ENCODE results near the gene MORN4. TPM values are rescaled to one million over a fixed set of nuclear protein-coding genes. Genes with fewer than 3 reads are reported as not detected.
"Not testable (repeated sequence)": the region's sequence is repeated elsewhere in the genome, so short reads cannot be mapped to it uniquely, and the experiment has no call there.

The MORN4 gene
- total and polyA plus RNA-seq, 4 donors: 4.1 to 16.1 (median 7.0) TPM

DNA sequence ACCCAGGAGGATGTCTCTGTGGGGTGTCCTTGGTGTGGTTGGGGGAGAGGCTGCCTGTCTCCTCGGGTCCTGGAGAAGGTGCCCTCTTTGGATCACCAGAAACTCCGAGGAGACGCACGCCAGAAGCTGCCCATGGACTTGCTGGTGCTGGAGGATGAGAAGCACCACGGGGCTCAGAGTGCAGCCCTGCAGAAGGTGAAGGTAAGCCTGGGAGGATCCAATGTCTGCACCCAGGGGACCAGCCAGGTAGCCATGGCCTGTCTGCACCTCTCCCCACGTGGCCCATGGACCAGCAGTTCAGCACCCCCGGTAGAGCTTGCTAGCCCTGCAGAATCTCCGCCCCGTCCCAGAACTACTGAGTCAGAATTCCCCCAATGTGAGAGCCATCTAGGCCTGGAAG, 55.6 kb downstream of the MORN4 start:
- no peaks in the 10 kb centered on the region for H3K9me3 ChIP-seq (ENCODE audit: control insufficient read depth in 4 of 4, insufficient read depth in 3 of 4, low read length in 3 of 4)
- DNase-seq: no peak
- H3K36me3 ChIP-seq (ENCODE audit: control insufficient read depth in 4 of 4, insufficient read depth in 4 of 4, low read length in 4 of 4): no peaks in the 10 kb centered on the region
- H3K4me3 ChIP-seq: no peak overlapping the region
- 80 to 84% methylated on average over 9 of the region's 9 CpGs for WGBS, 2 donors
- H3K27ac ChIP-seq (ENCODE audit: low read depth in 1 of 2, low read length in 1 of 2): peak overlapping the region in 1 of 2 donors; percentile 22
- H3K4me1 ChIP-seq (ENCODE audit: control insufficient read depth in 5 of 5, insufficient read depth in 5 of 5, low read length in 5 of 5): peaks cover 0 to 9% (median 0%) of the 10 kb centered on the region in 5 donors
- no peak overlapping the region for H3K9ac ChIP-seq (ENCODE audit: insufficient read depth in 1 of 2, low read length in 2 of 2)
- ATAC-seq (ENCODE audit: insufficient read depth, low FRiP score): no peak
- TF ChIP-seq CTCF (IDR thresholded peaks at IDR 0.05; ENCODE audit: control extremely low read depth, extremely low read depth): no peak
- no peaks in the 10 kb centered on the region for H3K27me3 ChIP-seq (ENCODE audit: control insufficient read depth in 3 of 3, insufficient read depth in 3 of 3, low read length in 2 of 3)

GRCh38 chr10:97576487-97576886, 56.8 kb downstream of the MORN4 start:
- 59 to 71% methylated on average over 5 of the region's 5 CpGs for WGBS, 2 donors

DNA sequence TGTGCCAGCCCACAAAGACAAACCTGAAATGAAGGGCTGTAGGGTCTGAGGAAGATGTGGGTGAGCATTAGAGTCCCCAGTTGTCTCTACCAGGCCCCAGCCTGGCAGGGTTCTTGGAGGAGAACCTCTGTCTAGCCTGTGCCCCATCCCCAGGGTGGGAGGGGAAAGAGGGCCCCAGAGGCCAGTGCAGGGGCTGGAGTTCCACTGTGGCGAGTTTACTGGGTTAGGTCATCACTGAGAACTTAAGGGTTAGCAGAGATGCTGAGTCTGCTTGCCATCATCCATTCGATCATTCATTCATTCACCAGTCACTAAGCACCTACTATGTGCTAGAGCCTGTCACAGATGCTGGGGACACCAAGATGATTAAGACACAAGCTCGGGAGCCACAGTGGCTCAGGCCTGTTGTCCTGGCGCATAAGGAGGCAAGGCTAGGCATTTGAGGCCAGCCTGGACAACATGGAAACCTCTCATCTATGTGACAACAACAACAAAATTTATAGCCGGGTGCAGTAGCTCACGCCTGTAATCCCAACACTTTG, 58.1 kb downstream of the MORN4 start:
- Histone ChIP-seq H3K4me3 (no peak overlapping the region), H3K4me1 (ENCODE audit: control insufficient read depth in 5 of 5, insufficient read depth in 5 of 5, low read length in 5 of 5) (peaks cover 0 to 14% (median 0%) of the 10 kb centered on the region in 5 donors), H3K9me3 (ENCODE audit: control insufficient read depth in 4 of 4, insufficient read depth in 3 of 4, low read length in 3 of 4) (peaks cover 0 to 2% (median 0%) of the 10 kb centered on the region in 4 donors), H3K36me3 (ENCODE audit: control insufficient read depth in 4 of 4, insufficient read depth in 4 of 4, low read length in 4 of 4) (peaks cover 0 to 7% (median 0%) of the 10 kb centered on the region in 4 donors), H3K9ac (ENCODE audit: insufficient read depth in 1 of 2, low read length in 2 of 2) (no peak overlapping the region), H3K27me3 (ENCODE audit: control insufficient read depth in 3 of 3, insufficient read depth in 3 of 3, low read length in 2 of 3) (no peaks in the 10 kb centered on the region), H3K27ac (ENCODE audit: low read depth in 1 of 2, low read length in 1 of 2) (peak overlapping the region; percentile 51 to 88)
- DNase-seq (no peak), ATAC-seq (ENCODE audit: insufficient read depth, low FRiP score) (no peak)
- WGBS, 2 donors: 90 to 93% methylated on average over 6 of the region's 6 CpGs
- TF ChIP-seq CTCF (IDR thresholded peaks at IDR 0.05; ENCODE audit: control extremely low read depth, extremely low read depth): no peak

More at GRCh38 chr10:97576487-97576886, 56.8 kb downstream of the MORN4 start:
- ATAC-seq (ENCODE audit: insufficient read depth, low FRiP score); H3K4me3 ChIP-seq; H3K9ac ChIP-seq (ENCODE audit: insufficient read depth in 1 of 2, low read length in 2 of 2); DNase-seq; H3K9me3 ChIP-seq (ENCODE audit: control insufficient read depth in 4 of 4, insufficient read depth in 3 of 4, low read length in 3 of 4); H3K36me3 ChIP-seq (ENCODE audit: control insufficient read depth in 4 of 4, insufficient read depth in 4 of 4, low read length in 4 of 4); H3K27me3 ChIP-seq (ENCODE audit: control insufficient read depth in 3 of 3, insufficient read depth in 3 of 3, low read length in 2 of 3): not testable (repeated sequence)
- Histone ChIP-seq H3K27ac (ENCODE audit: low read depth in 1 of 2, low read length in 1 of 2) (peak overlapping the region in 1 of 2 donors; percentile 88), H3K4me1 (ENCODE audit: control insufficient read depth in 5 of 5, insufficient read depth in 5 of 5, low read length in 5 of 5) (peaks cover 0 to 14% (median 0%) of the 10 kb centered on the region in 5 donors)

DNA sequence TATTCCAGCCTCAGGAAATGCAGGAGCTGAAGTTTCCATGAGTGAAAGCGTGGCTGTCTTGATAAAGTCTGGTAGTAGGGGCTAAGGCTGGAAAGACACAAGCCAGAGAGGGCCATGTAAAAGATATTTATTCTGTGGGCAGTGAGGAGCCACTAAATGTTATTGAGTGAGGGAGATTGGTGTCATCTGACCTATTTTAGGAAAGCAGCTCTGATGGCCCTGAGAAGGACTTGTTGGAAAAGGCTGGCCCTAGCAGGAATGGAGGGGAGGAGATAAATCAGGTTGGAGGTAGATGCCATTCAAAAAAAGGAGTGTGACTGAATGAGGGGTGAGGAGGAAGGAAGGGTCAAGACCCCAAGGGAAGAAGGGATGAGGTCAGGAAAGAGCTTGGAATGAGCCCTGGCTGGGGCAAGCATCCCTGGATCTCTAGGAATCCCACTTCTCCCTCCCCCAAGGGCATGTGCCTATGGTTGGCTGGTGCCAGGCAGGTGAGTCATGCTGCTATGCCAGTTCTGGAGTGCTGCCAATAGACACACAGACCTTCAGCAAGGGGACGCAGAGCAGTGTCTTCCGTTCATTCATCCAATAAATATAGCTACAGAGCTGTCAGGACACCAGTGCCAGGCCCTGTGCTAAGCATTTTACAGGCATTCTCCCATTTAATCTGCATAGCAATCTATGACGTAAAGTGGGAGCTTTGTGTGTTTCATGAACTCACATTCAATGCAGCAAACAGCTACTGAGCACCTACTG, 58.8 kb downstream of the MORN4 start:
- peaks cover 0 to 4% (median 0%) of the 10 kb centered on the region in 4 donors for H3K9me3 ChIP-seq (ENCODE audit: control insufficient read depth in 4 of 4, insufficient read depth in 3 of 4, low read length in 3 of 4)
- no peaks in the 10 kb centered on the region for H3K27me3 ChIP-seq (ENCODE audit: control insufficient read depth in 3 of 3, insufficient read depth in 3 of 3, low read length in 2 of 3)
- peaks cover 0 to 14% (median 0%) of the 10 kb centered on the region in 5 donors for H3K4me1 ChIP-seq (ENCODE audit: control insufficient read depth in 5 of 5, insufficient read depth in 5 of 5, low read length in 5 of 5)
- no peak overlapping the region for H3K9ac ChIP-seq (ENCODE audit: insufficient read depth in 1 of 2, low read length in 2 of 2)
- DNase-seq: peak; percentile 29 to 51 (median 29)
- no peak for TF ChIP-seq CTCF (IDR thresholded peaks at IDR 0.05; ENCODE audit: control extremely low read depth, extremely low read depth)
- peak overlapping the region; percentile 65 to 97 for H3K27ac ChIP-seq (ENCODE audit: low read depth in 1 of 2, low read length in 1 of 2)
- peaks cover 0 to 12% (median under 1%) of the 10 kb centered on the region in 4 donors for H3K36me3 ChIP-seq (ENCODE audit: control insufficient read depth in 4 of 4, insufficient read depth in 4 of 4, low read length in 4 of 4)
- no peak overlapping the region for H3K4me3 ChIP-seq
- 55 to 67% methylated on average over 4 of the region's 4 CpGs for WGBS, 2 donors
- ATAC-seq (ENCODE audit: insufficient read depth, low FRiP score): no peak

All from lung (tissue), 12 donors.